IPS DF 6.9 (cell line): ENCODE data around the gene CNTFR.

Experiments used
- DNase-seq: peaks from one replicate; pipeline ENCODE4 v3.0.0-alpha.2; 2013; ENCODE audit warnings: low read depth, low spot score
- H3K27ac ChIP-seq: one replicate; pipeline ENCODE4 v1.5.1; 2013; ENCODE audit warnings: low read length, control low read depth
- H3K27me3 ChIP-seq: 2 replicates; pipeline ENCODE4 v1.6.1; 2013; ENCODE audit warnings: mild to moderate bottlenecking, low read length; ENCODE audit not compliant: control insufficient read depth, insufficient read depth
- H3K36me3 ChIP-seq: 2 replicates; pipeline ENCODE4 v1.6.1; 2013; ENCODE audit warnings: low read length; ENCODE audit not compliant: control insufficient read depth, insufficient read depth
- H3K4me1 ChIP-seq: 2 replicates; pipeline ENCODE4 v1.6.1; 2013; ENCODE audit warnings: low read length; ENCODE audit not compliant: control insufficient read depth, insufficient read depth
- H3K4me3 ChIP-seq: 2 replicates; pipeline ENCODE4 v1.5.1; 2013; ENCODE audit warnings: mild to moderate bottlenecking, low read length
- H3K9me3 ChIP-seq: 2 replicates; pipeline ENCODE4 v1.6.1; 2013; ENCODE audit warnings: low read length, inconsistent platforms; ENCODE audit not compliant: control insufficient read depth, insufficient read depth
- WGBS: extraction: QIAGEN DNeasy Blood & Tissue Kit; methylation state at CpG from one replicate; pipeline ENCODE4 v1.1.7; 2013; ENCODE audit warnings: mixed read lengths, missing lambda C conversion rate; ENCODE audit not compliant: insufficient read length, insufficient coverage; 5-methylcytosine and 5-hydroxymethylcytosine counted together

The CNTFR gene

GRCh38 chr9:34588671-34589635 lies 571 bp downstream of the CNTFR start:
- Histone ChIP-seq H3K27ac (no peak overlapping the region), H3K4me1 (peaks cover 11% of the 10 kb centered on the region), H3K36me3 (no peaks in the 10 kb centered on the region), H3K4me3 (peak overlapping the region; percentile 83; the same call in 1 of the 2 replicates), H3K27me3 (peaks cover 89% of the 10 kb centered on the region), H3K9me3 (no peaks in the 10 kb centered on the region)
- DNase-seq = no peak
- WGBS = no CpG with 5 or more reads among the region's 86 CpGs

- Histone ChIP-seq H3K27ac (no peak overlapping the region), H3K36me3 (no peaks in the 10 kb centered on the region), H3K9me3 (no peaks in the 10 kb centered on the region), H3K27me3 (peaks cover 76% of the 10 kb centered on the region), H3K4me1 (peaks cover 11% of the 10 kb centered on the region), H3K4me3 (no peak overlapping the region)
- no peak for DNase-seq
- no CpG with 5 or more reads among the region's 2 CpGs for WGBS
Measured at GRCh38 chr9:34587271-34587670, 2.3 kb downstream of the CNTFR start.

DNA sequence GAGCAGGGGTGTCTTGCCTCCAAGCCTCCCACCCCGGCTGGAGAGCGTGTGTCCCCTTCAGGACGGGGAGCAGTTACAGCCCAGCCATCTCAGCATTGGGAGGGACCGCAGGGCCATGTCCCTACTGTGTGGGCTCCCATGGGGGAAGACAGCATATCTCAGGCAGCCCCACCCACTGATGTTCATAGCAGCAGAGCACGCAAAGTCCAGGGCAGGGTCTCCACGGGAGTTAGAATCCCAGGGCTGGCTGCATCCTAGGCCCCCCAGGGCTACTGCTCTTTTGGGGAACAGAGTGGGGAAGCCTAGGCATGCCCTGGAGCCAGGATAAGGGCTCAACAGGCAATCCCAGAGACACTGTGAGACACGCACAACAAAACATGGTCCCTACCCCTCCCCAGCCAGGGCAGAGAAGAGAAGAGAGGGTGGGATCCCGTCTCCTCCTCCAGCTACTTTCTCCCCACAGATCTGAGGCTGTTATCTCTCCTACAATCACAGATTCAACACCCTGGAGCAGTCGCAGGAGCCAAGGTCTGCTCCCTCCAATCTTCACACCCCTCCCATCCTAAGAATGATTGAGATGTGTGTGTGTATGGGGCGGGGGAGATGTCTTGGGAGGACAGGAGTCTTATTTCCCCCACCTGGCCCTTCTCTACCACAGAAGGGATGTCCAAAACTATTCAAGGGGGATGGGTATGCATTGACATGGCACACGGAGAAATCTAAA lies 3.4 kb downstream of the CNTFR start:
- no peaks in the 10 kb centered on the region for H3K9me3 ChIP-seq
- no peak overlapping the region for H3K4me3 ChIP-seq
- no CpG with 5 or more reads among the region's 11 CpGs for WGBS
- no peak for DNase-seq
- H3K27ac ChIP-seq = no peak overlapping the region
- peaks cover 10% of the 10 kb centered on the region for H3K4me1 ChIP-seq
- H3K27me3 ChIP-seq = peaks cover 66% of the 10 kb centered on the region
- no peaks in the 10 kb centered on the region for H3K36me3 ChIP-seq

GRCh38 chr9:34584970-34585369 lies 4.6 kb downstream of the CNTFR start:
- DNase-seq = no peak
- H3K27me3 ChIP-seq = peaks cover 58% of the 10 kb centered on the region
- WGBS = no CpG with 5 or more reads among the region's 5 CpGs
- peaks cover 10% of the 10 kb centered on the region for H3K4me1 ChIP-seq
- H3K4me3 ChIP-seq = no peak overlapping the region
- no peaks in the 10 kb centered on the region for H3K9me3 ChIP-seq
- H3K27ac ChIP-seq = no peak overlapping the region
- H3K36me3 ChIP-seq = no peaks in the 10 kb centered on the region

- no CpG with 5 or more reads among the region's 5 CpGs for whole genome bisulfite sequencing
Measured at GRCh38 chr9:34582787-34583186, 6.7 kb downstream of the CNTFR start.

GRCh38 chr9:34581318-34581717 lies 8.2 kb downstream of the CNTFR start:
- Histone ChIP-seq H3K36me3 (no peaks in the 10 kb centered on the region), H3K4me1 (peaks cover 19% of the 10 kb centered on the region), H3K9me3 (no peaks in the 10 kb centered on the region), H3K27ac (no peak overlapping the region), H3K27me3 (peaks cover 49% of the 10 kb centered on the region), H3K4me3 (no peak overlapping the region)
- no peak for DNase-seq
- no CpG with 5 or more reads among the region's 3 CpGs for WGBS

More at GRCh38 chr9:34582787-34583186, 6.7 kb downstream of the CNTFR start:
- Histone ChIP-seq H3K27me3 (peaks cover 57% of the 10 kb centered on the region), H3K4me3 (no peak overlapping the region), H3K36me3 (no peaks in the 10 kb centered on the region), H3K9me3 (no peaks in the 10 kb centered on the region), H3K27ac (no peak overlapping the region), H3K4me1 (peaks cover 12% of the 10 kb centered on the region)
- DNase-seq = no peak

GRCh38 chr9:34580358-34580757 lies 9.2 kb downstream of the CNTFR start:
- H3K4me3 ChIP-seq = no peak overlapping the region
- no peaks in the 10 kb centered on the region for H3K9me3 ChIP-seq
- H3K4me1 ChIP-seq = peaks cover 11% of the 10 kb centered on the region
- peaks cover 40% of the 10 kb centered on the region for H3K27me3 ChIP-seq
- DNase-seq = no peak
- no CpG with 5 or more reads among the region's 8 CpGs for WGBS
- H3K27ac ChIP-seq = no peak overlapping the region
- no peaks in the 10 kb centered on the region for H3K36me3 ChIP-seq

DNA sequence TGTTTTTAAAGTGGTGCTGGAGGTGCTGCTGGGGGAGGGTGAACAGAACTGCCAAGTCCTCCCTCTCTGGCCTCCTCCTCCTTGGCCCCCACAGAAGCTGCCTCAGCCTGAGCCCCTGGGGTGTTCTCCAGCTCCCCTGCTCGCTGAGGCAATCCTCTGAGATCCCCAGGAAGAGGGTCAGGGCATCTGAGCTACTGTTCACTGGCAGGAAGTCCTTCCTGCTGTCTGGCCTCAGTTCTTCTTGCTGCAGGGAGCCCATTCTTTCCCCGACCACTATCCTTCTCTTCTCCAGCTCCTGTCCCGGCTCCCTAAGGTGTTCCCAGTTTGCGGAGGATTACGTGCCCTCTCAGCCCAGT lies 9.7 kb downstream of the CNTFR start:
- no CpG with 5 or more reads among the region's 5 CpGs for WGBS
- H3K27me3 ChIP-seq = peaks cover 34% of the 10 kb centered on the region
- no peak overlapping the region for H3K27ac ChIP-seq
- H3K9me3 ChIP-seq = no peaks in the 10 kb centered on the region
- H3K4me3 ChIP-seq = no peak overlapping the region
- no peaks in the 10 kb centered on the region for H3K36me3 ChIP-seq
- H3K4me1 ChIP-seq = peaks cover 10% of the 10 kb centered on the region
- DNase-seq = no peak

DNA sequence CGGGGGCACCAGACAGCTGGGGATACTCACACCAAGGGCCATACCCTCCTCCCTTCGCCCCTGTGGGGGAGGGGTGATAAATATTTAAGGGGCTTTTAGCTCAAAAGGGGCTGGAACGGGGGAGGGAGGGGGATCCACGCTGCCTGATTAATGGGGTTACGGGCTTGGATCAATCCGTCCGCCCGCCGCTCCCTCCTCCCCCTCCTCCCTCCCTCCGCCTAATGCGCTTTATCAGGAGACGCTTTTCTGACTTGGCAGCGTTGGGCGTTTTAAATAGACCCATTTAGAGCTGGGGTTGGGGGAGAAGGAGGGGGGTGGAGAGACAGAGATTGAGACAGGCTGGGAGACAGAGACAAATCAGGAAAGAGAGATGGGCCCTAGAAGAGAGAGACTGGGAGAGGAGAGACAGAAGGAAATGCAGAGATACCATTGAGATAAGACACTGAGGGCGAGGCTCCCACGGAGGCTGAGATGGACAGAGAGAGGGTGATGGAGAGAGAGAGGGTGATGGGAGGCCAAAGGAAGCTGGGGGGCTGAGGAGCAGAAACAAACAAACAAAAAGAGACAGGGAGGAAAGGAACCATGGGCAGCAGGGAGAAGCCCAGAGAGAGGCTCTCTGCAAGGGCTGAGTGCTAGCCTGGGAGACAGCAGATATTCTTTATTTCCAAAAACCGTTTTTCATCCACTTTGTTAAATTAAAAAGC lies 10.3 kb downstream of the CNTFR start:
- H3K27ac ChIP-seq = no peak overlapping the region
- no peaks in the 10 kb centered on the region for H3K9me3 ChIP-seq
- H3K36me3 ChIP-seq = no peaks in the 10 kb centered on the region
- peaks cover 10% of the 10 kb centered on the region for H3K4me1 ChIP-seq
- H3K27me3 ChIP-seq = peaks cover 29% of the 10 kb centered on the region
- no CpG with 5 or more reads among the region's 17 CpGs for WGBS
- no peak for DNase-seq
- H3K4me3 ChIP-seq = no peak overlapping the region
